ENCODE data around the gene PSD4.

The PSD4 gene

GRCh38 chr2:113169002-113169530, 4.7 kb upstream of the PSD4 start:
- DNase-seq, result no peak

GRCh38 chr2:113169586-113169985, 4.2 kb upstream of the PSD4 start:
- DNase-seq, result no peak

GRCh38 chr2:113171334-113172075, 2.3 kb upstream of the PSD4 start:
- DNase-seq, result no peak

GRCh38 chr2:113172721-113173541, 840 bp upstream of the PSD4 start:
- DNase-seq, result no peak

GRCh38 chr2:113174376-113174750, 592 bp downstream of the PSD4 start:
- DNase-seq, result peak in 1 of 2 experiments; percentile 46

GRCh38 chr2:113175042-113175628, 1.4 kb downstream of the PSD4 start:
- peak; percentile 70 to 81 for DNase-seq

GRCh38 chr2:113175736-113176695, 2.2 kb downstream of the PSD4 start:
- DNase-seq, result peak in 1 of 2 experiments; percentile 44

- no peak for DNase-seq
Observed at GRCh38 chr2:113176696-113177355, 3.1 kb downstream of the PSD4 start.

- DNase-seq, result no peak
Observed at GRCh38 chr2:113178069-113178746, 4.4 kb downstream of the PSD4 start.

GRCh38 chr2:113178891-113179290, 5.1 kb downstream of the PSD4 start:
- peak; percentile 53 to 66 for DNase-seq

- DNase-seq, result no peak
Observed at GRCh38 chr2:113179446-113180045, 5.8 kb downstream of the PSD4 start.

- DNase-seq, result no peak
Observed at GRCh38 chr2:113180131-113180946, 6.6 kb downstream of the PSD4 start.

- DNase-seq, result no peak
Observed at GRCh38 chr2:113181258-113182051, 7.7 kb downstream of the PSD4 start.

- DNase-seq, result no peak
Observed at GRCh38 chr2:113182471-113183260, 8.9 kb downstream of the PSD4 start.

- no peak for DNase-seq
Observed at GRCh38 chr2:113183264-113183663, 9.5 kb downstream of the PSD4 start.

GRCh38 chr2:113183703-113184102, 9.9 kb downstream of the PSD4 start:
- no peak for DNase-seq

GRCh38 chr2:113184531-113185230, 10.9 kb downstream of the PSD4 start:
- DNase-seq, result no peak
